ENCODE results near the gene CFAP69. TPM values are rescaled to one million over a fixed set of nuclear protein-coding genes. Genes with fewer than 3 reads are reported as not detected.
"Not testable (repeated sequence)": the region's sequence is repeated elsewhere in the genome, so short reads cannot be mapped to it uniquely, and the experiment has no call there.

Gene CFAP69
- total RNA-seq, 1 donor from 2014 or later, result 0.71 TPM

- Mint-ChIP-seq H3K36me3 (ENCODE audit: unreplicated experiment) (no peaks in the 10 kb centered on the region), H3K4me1 (ENCODE audit: low read depth, unreplicated experiment) (no peaks in the 10 kb centered on the region), H3K27ac (ENCODE audit: unreplicated experiment) (no peak overlapping the region), H3K4me3 (ENCODE audit: unreplicated experiment) (no peak overlapping the region), H3K27me3 (ENCODE audit: unreplicated experiment) (no peaks in the 10 kb centered on the region), H3K9me3 (ENCODE audit: unreplicated experiment) (no peaks in the 10 kb centered on the region)
- DNase-seq, result no peak
- no peak for TF ChIP-seq CTCF (IDR thresholded peaks at IDR 0.05; ENCODE audit: partially characterized antibody, unreplicated experiment)
Observed at GRCh38 chr7:90334193-90334843, 89.3 kb downstream of the CFAP69 start.

- H3K27ac Mint-ChIP-seq (ENCODE audit: unreplicated experiment); DNase-seq; H3K9me3 Mint-ChIP-seq (ENCODE audit: unreplicated experiment); H3K36me3 Mint-ChIP-seq (ENCODE audit: unreplicated experiment); H3K4me3 Mint-ChIP-seq (ENCODE audit: unreplicated experiment); H3K27me3 Mint-ChIP-seq (ENCODE audit: unreplicated experiment); H3K4me1 Mint-ChIP-seq (ENCODE audit: low read depth, unreplicated experiment): not testable (repeated sequence)
Observed at GRCh38 chr7:90334926-90335325, 90.0 kb downstream of the CFAP69 start.

- H3K27me3 Mint-ChIP-seq (ENCODE audit: unreplicated experiment), result no peaks in the 10 kb centered on the region
- no peaks in the 10 kb centered on the region for H3K9me3 Mint-ChIP-seq (ENCODE audit: unreplicated experiment)
- H3K4me1 Mint-ChIP-seq (ENCODE audit: low read depth, unreplicated experiment), result no peaks in the 10 kb centered on the region
- no peak overlapping the region for H3K4me3 Mint-ChIP-seq (ENCODE audit: unreplicated experiment)
- H3K27ac Mint-ChIP-seq (ENCODE audit: unreplicated experiment), result no peak overlapping the region
- TF ChIP-seq CTCF (IDR thresholded peaks at IDR 0.05; ENCODE audit: partially characterized antibody, unreplicated experiment), result no peak
- no peaks in the 10 kb centered on the region for H3K36me3 Mint-ChIP-seq (ENCODE audit: unreplicated experiment)
- DNase-seq, result no peak
Observed at GRCh38 chr7:90337106-90337505, 92.1 kb downstream of the CFAP69 start.

GRCh38 chr7:90345016-90345415 lies 100.0 kb downstream of the CFAP69 start:
- Mint-ChIP-seq H3K9me3 (ENCODE audit: unreplicated experiment) (no peaks in the 10 kb centered on the region), H3K27me3 (ENCODE audit: unreplicated experiment) (no peaks in the 10 kb centered on the region), H3K4me3 (ENCODE audit: unreplicated experiment) (peak overlapping the region; percentile 96), H3K27ac (ENCODE audit: unreplicated experiment) (no peak overlapping the region), H3K36me3 (ENCODE audit: unreplicated experiment) (no peaks in the 10 kb centered on the region), H3K4me1 (ENCODE audit: low read depth, unreplicated experiment) (no peaks in the 10 kb centered on the region)
- TF ChIP-seq CTCF (IDR thresholded peaks at IDR 0.05; ENCODE audit: partially characterized antibody, unreplicated experiment), result no peak
- no peak for DNase-seq

- no peaks in the 10 kb centered on the region for H3K27me3 Mint-ChIP-seq (ENCODE audit: unreplicated experiment)
- H3K4me3 Mint-ChIP-seq (ENCODE audit: unreplicated experiment), result peak overlapping the region; percentile 96
- H3K27ac Mint-ChIP-seq (ENCODE audit: unreplicated experiment), result peak overlapping the region; percentile 87
- no peaks in the 10 kb centered on the region for H3K4me1 Mint-ChIP-seq (ENCODE audit: low read depth, unreplicated experiment)
- TF ChIP-seq CTCF (IDR thresholded peaks at IDR 0.05; ENCODE audit: partially characterized antibody, unreplicated experiment), result no peak
- H3K9me3 Mint-ChIP-seq (ENCODE audit: unreplicated experiment), result no peaks in the 10 kb centered on the region
- DNase-seq, result no peak
- H3K36me3 Mint-ChIP-seq (ENCODE audit: unreplicated experiment), result no peaks in the 10 kb centered on the region
Observed at GRCh38 chr7:90345595-90346335, 100.8 kb downstream of the CFAP69 start.
